Measurements from ENCODE around the gene POLR3B. TPM values are rescaled to one million over a fixed set of nuclear protein-coding genes. Genes with fewer than 3 reads are reported as not detected.

POLR3B gene
- total and polyA plus RNA-seq, 2 of the 8 experiments (the other 6 are each of a cell fraction or from before 2014, with no cell fraction given) = 5.0 to 13.2 TPM

- TF ChIP-seq YY1 (IDR thresholded peaks at IDR 0.05; ENCODE audit: low read depth, low read length) = no peak
- no peak for TF ChIP-seq SRF (IDR thresholded peaks at IDR 0.05; ENCODE audit: low read depth, low read length)
- TF ChIP-seq BCL11A (IDR thresholded peaks at IDR 0.05; ENCODE audit: low read depth in 2 of 2, low read length in 2 of 2) = no peak
- TF ChIP-seq ASH2L (IDR thresholded peaks at IDR 0.05; ENCODE audit: low read length) = no peak
- TF ChIP-seq TAF7 (optimal IDR thresholded peaks at IDR 0.05; ENCODE audit: borderline replicate concordance, low read depth, low read length) = no peak
- TF ChIP-seq E2F6 (IDR thresholded peaks at IDR 0.05) = no peak
- TF ChIP-seq CTCF (IDR thresholded peaks at IDR 0.05; ENCODE audit: control extremely low read depth in 1 of 3, insufficient read depth in 1 of 3, low read depth in 1 of 3, low read length in 3 of 3) = no peak
Observed at GRCh38 chr12:106445053-106445452, 87.5 kb downstream of the POLR3B start (continued).

Data from H1 (cell line).